Stimulated activated naive CD4-positive, alpha-beta T cell treated with Interleukin-2 at 50 U/mL for 16 hours (primary cell): Measurements from ENCODE around the gene S1PR3.

Source experiments
- DNase-seq: peaks from one replicate; lab custom pipeline; 2025; lab: John Stamatoyannopoulos, UW

The S1PR3 gene

DNA sequence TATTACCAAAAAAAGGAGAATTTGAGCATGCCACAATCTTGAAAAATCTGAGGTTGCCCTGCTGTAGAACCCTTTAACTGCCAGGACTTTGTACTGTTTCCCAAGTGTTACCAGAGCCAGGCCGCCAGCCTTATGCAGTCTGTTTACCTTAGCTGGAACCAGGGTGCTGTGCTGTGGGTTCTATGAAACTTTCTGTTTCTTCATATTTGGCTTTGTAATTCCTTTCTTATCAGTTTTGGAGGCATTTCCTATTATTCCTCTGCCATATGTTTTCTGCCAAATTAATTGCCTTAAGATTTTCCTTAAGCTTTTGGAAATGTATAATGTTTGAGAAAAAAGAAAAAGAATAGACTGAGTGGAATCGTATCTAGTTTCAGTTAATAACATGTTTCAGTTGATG, 2.1 kb downstream of the S1PR3 start:
- DNase-seq, result no peak

- DNase-seq, result no peak
Observed at GRCh38 chr9:88993871-88994460, 2.7 kb downstream of the S1PR3 start.

GRCh38 chr9:88994469-88995199, 3.4 kb downstream of the S1PR3 start:
- DNase-seq, result no peak

GRCh38 chr9:88995200-88995577, 3.9 kb downstream of the S1PR3 start:
- no peak for DNase-seq

- no peak for DNase-seq
Observed at GRCh38 chr9:88995627-88996026, 4.4 kb downstream of the S1PR3 start.

DNA sequence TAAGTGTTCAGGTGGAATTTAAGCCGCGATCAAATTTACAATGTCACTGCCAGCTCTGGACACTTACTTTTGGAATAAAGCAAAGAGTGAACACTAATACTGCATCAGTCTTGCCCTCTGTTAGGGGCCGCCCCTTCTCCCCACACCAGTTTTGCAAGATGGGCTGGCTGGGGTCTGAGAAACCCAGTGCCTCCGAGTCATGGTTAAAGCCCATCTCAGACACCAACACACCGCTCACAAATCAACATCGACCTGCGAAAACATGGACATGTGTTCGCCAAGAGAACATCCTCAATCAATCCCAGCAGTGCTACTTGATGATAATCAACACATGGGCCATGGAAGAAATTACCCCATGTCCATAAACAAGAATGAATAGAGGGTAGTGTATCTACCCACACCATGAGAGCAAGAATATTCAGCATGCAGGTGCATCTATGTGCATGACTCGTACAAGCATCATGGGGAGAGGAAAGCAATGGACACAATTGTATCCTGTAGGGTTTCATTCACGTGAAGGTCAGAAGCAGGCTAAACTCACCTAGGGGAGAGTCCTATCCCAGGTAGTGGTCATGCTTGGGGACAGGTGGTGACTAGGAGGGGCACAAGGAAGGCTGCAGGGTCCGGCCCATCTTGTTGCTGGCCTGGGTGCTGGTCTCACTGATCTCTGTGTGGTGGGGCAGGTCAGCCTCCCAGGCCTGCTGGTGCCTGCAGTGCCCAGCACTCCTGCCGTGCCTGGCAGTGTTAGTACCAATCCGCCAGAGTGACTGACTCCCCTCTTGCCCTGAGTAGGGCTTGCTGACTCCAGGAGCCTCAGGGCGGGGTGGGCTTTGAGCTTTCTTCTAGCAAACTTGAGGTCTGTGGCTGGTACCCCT, 5.0 kb downstream of the S1PR3 start:
- DNase-seq, result no peak

GRCh38 chr9:88996921-88997235, 5.6 kb downstream of the S1PR3 start:
- no peak for DNase-seq

- DNase-seq, result no peak
Observed at GRCh38 chr9:88997646-88998045, 6.4 kb downstream of the S1PR3 start.

DNA sequence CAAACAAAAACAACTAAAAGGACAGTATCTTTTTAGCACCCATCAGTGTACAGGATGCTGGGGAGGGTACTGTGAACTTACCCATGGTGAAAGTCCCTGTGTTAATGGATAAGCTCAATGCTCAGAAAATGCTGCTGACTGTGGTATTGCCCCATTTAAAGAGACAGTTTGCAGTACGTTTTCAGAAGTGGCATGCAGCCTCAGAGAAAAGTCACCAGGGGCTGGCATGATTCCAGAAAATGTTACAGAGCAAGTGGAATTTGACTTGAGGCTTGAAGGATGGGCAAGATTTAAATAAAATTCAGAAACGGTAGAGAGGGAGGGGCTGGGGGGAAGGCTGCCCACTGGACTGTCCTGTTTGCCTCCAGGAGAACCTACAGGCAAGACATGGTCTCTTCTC, 7.2 kb downstream of the S1PR3 start:
- DNase-seq, result no peak

DNA sequence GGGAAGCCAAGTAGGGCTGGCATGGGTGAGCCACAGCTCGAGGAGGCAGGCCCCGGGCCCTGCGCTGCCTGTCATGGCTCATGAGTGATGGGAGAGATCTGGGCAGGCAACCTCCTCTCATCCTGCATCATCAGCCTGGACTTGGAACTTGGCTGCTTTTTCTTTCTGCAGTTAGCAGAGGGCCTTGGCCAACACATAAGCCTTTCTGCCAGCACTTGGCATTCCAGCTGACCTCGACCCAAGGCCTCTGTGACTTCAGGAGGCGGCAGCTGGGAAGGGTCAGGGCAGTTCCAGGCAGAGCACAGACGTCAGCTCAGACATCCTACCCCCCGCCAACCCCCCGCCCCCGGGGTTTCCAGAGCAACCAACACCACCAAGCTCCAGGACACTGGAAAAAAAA, 7.6 kb downstream of the S1PR3 start:
- DNase-seq, result no peak

- no peak for DNase-seq
Observed at GRCh38 chr9:89000371-89000781, 9.1 kb downstream of the S1PR3 start.

- peak; percentile 59 for DNase-seq
Observed at GRCh38 chr9:89000973-89001916, 10.0 kb downstream of the S1PR3 start.

GRCh38 chr9:89001917-89002540, 10.8 kb downstream of the S1PR3 start:
- no peak for DNase-seq

DNA sequence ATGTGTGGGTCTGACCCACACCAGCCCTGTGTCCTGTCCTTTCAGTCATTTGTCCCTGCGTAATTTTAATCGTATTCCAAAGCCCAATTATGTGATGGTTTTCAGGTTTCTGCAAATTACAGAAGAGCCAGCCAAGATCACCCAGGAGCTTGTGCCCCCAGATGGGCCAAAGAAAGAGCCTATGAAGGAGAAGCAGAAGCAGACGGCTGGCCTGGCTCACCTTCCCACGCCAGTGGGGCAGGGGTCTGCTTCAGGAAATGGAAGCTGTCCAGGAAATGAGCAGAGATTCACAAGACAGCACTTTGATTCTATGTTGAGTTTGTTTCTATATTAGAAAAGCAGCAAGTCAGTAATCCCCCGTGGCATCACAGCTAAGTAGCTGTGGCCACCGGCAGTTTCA, 11.7 kb downstream of the S1PR3 start:
- no peak for DNase-seq

DNA sequence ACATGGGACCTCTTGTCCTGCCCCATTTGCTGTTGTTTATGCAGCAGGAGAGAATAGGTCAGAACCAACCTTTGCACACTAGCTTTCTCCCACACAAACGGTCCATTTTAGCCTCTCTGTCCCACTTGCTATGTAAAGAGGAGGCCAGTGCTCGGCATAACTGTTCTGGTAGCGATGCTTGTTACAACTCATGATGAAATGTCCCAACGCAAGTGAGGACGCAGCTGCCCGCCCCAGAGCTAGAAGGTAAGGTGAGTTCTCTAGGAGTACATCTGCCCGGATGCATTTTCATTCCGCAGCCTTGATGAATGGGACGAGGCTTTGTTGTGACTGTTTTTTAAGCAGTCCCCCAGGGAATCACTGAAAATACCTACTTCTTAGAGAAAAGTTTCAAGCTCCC, 14.1 kb downstream of the S1PR3 start:
- DNase-seq, result no peak

DNA sequence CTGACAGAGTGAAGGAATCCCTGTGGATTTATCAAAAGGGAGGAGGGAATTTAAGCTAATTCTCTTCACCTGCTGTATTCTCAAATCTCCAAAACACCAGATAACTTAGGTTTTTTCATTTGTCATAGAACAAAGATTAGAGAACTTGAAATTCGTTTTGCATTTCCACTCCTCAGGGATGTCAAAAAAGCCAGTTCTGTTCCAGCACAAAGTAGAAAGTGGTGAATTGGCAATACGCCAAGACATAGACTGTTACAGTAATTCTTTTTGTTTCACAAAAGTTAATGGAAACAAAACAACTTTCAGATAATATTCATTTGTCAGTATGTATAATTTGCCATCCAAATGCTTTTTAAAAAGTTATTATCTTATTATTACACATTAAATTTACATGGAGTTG, 15.0 kb downstream of the S1PR3 start:
- DNase-seq, result no peak

GRCh38 chr9:89006996-89007967, 16.0 kb downstream of the S1PR3 start:
- no peak for DNase-seq

- no peak for DNase-seq
Observed at GRCh38 chr9:89008055-89008743, 16.9 kb downstream of the S1PR3 start.

DNA sequence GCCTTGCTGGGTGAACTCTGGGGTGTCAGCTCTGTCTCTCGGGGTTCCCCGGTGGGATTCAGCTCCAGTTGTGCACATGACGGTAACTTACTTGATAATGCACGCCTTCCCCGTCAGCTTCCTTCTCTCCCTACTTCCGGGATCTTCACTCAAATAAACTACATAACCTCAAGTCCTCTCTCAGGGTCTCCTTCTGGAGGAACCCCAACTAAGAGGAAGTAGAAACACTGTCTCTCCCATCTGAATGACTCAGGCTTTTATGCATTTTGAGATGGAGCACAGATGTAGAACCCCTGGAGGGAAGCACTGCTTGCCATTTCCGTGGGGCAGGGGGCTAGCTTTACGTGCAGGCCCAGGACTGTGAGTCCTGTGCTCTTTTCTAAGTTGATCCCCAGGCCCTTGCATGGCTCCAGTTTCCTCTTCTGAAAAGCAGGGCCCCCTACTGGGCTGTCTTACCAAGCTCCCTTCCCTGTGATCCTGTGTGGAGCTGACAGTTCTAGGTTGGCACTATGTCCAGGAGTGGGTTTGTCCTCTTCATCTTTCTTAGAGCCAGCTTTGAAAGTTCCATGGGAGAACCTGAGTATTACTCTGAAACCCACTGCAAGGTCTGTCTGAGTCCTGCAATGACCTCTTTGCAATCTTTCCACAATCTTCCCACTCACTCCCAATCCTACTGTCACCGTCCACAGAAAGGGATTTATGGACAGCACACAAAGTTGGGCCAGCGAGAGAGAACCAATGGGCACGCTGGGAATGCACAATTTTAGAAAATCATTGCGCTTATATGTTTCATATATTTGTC, 17.7 kb downstream of the S1PR3 start:
- DNase-seq, result no peak
